SU-DHL-6 (cell line): ENCODE results near the gene SPINT1.

Experiments
- EZH2phosphoT487 ChIP-seq: fragments of 200-600 bp; sonication (generic), shearing (Covaris generic); conservative IDR thresholded peaks from 2 replicates; pipeline ENCODE4 v1.6.1; 2018; ENCODE audit warnings: mild to moderate bottlenecking, antibody characterized with exemption, low read length, moderate library complexity, mixed read lengths
- TF ChIP-seq, protein P1 (sequence below): fragments of 200-600 bp; sonication (generic); IDR thresholded peaks from one replicate; pipeline ENCODE4 v1.5.1; 2017; ENCODE audit warnings: antibody characterized with exemption, mild to moderate bottlenecking, low read length, moderate library complexity; ENCODE audit not compliant: insufficient read depth, poor library complexity, severe bottlenecking

DNA sequence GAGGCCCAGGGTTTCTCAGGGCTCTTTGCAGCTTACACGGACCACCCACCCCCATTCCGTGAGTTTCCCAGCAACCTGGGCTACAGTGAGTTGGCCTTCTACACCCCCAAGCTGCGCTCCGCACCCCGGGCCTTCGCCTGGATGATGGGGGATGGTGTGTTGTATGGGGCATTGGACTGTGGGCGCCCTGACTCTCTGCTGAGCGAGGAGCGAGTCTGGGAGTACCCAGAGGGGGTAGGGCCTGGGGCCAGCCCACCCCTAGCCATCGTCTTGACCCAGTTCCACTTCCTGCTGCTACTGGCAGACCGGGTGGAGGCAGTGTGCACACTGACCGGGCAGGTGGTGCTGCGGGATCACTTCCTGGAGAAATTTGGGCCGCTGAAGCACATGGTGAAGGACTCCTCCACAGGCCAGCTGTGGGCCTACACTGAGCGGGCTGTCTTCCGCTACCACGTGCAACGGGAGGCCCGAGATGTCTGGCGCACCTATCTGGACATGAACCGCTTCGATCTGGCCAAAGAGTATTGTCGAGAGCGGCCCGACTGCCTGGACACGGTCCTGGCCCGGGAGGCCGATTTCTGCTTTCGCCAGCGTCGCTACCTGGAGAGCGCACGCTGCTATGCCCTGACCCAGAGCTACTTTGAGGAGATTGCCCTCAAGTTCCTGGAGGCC lies 55.8 kb downstream of the SPINT1 start:
- TF ChIP-seq, protein P1, sequence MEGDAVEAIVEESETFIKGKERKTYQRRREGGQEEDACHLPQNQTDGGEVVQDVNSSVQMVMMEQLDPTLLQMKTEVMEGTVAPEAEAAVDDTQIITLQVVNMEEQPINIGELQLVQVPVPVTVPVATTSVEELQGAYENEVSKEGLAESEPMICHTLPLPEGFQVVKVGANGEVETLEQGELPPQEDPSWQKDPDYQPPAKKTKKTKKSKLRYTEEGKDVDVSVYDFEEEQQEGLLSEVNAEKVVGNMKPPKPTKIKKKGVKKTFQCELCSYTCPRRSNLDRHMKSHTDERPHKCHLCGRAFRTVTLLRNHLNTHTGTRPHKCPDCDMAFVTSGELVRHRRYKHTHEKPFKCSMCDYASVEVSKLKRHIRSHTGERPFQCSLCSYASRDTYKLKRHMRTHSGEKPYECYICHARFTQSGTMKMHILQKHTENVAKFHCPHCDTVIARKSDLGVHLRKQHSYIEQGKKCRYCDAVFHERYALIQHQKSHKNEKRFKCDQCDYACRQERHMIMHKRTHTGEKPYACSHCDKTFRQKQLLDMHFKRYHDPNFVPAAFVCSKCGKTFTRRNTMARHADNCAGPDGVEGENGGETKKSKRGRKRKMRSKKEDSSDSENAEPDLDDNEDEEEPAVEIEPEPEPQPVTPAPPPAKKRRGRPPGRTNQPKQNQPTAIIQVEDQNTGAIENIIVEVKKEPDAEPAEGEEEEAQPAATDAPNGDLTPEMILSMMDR = no peak
- TF ChIP-seq EZH2phosphoT487 = no peak
